Neural progenitor cell (in vitro differentiated cells): ENCODE data around the gene HDAC11.

Experiments
- EZH2phosphoT487 ChIP-seq: fragments of 200-600 bp; sonication (generic); IDR thresholded peaks from 2 replicates; pipeline ENCODE4 v1.6.1; 2017; ENCODE audit warnings: antibody characterized with exemption
- TF ChIP-seq, protein P1 (sequence below): fragments of 200-600 bp; sonication (generic); IDR thresholded peaks from 2 replicates; pipeline ENCODE4 v1.5.1; 2017; ENCODE audit warnings: antibody characterized with exemption, mild to moderate bottlenecking

DNA sequence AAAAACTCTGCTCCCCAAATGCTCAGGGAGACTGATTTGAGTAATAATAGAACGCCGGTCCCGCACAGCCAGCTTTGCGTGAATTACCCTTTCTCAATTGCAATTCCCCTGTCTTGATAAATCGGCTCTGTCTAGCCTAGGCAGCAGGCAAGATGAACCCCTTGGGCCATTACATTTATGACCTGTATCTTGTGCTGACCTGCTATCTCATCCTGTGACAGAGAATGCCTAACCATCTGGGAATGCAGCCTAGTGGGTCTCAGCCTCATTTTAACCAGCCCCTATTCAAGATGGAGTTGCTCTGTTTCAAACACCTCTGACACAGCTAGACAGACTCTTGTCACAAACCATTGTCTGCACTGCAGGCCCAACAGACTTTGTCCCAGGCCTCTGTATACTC is 46.2 kb upstream of the HDAC11 start:
- TF ChIP-seq, protein P1, sequence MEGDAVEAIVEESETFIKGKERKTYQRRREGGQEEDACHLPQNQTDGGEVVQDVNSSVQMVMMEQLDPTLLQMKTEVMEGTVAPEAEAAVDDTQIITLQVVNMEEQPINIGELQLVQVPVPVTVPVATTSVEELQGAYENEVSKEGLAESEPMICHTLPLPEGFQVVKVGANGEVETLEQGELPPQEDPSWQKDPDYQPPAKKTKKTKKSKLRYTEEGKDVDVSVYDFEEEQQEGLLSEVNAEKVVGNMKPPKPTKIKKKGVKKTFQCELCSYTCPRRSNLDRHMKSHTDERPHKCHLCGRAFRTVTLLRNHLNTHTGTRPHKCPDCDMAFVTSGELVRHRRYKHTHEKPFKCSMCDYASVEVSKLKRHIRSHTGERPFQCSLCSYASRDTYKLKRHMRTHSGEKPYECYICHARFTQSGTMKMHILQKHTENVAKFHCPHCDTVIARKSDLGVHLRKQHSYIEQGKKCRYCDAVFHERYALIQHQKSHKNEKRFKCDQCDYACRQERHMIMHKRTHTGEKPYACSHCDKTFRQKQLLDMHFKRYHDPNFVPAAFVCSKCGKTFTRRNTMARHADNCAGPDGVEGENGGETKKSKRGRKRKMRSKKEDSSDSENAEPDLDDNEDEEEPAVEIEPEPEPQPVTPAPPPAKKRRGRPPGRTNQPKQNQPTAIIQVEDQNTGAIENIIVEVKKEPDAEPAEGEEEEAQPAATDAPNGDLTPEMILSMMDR, result no peak
- no peak for TF ChIP-seq EZH2phosphoT487
